AML-193 (cell line): ENCODE results near the gene TEX55.
"Not testable (repeated sequence)": the region's sequence is repeated elsewhere in the genome, so short reads cannot be mapped to it uniquely, and the experiment has no call there.

ENCODE experiments used
- DNase-seq, 2 experiments: peaks; one replicate each; lab custom pipeline; 2025; lab: John Stamatoyannopoulos, UW

Gene TEX55

GRCh38 chr3:119160815-119161214 is 14.8 kb downstream of the TEX55 start:
- no peak for DNase-seq

- DNase-seq = no peak
These were observed 15.3 kb downstream of the TEX55 start for GRCh38 chr3:119161240-119161639.

GRCh38 chr3:119164745-119165144 is 18.8 kb downstream of the TEX55 start:
- DNase-seq = not testable (repeated sequence)

- no peak for DNase-seq
These were observed 24.9 kb downstream of the TEX55 start for GRCh38 chr3:119170821-119171220.

GRCh38 chr3:119173325-119173724 is 27.4 kb downstream of the TEX55 start, which contains the start of gene UPK1B:
Gene UPK1B (plus strand): TSS chr3:119173598. CDS start chr3:119186742, 13,144 bp downstream.
- DNase-seq = no peak

- DNase-seq = no peak
These were observed 30.1 kb downstream of the TEX55 start for GRCh38 chr3:119175872-119176756.

GRCh38 chr3:119176778-119177177 is 30.8 kb downstream of the TEX55 start:
- DNase-seq = no peak

GRCh38 chr3:119177321-119177720 is 31.4 kb downstream of the TEX55 start:
- no peak for DNase-seq

GRCh38 chr3:119181765-119182164 is 35.8 kb downstream of the TEX55 start:
- DNase-seq = no peak

- DNase-seq = no peak
These were observed 38.1 kb downstream of the TEX55 start for GRCh38 chr3:119184111-119184510.

GRCh38 chr3:119184796-119185570 is 39.0 kb downstream of the TEX55 start:
- no peak for DNase-seq

- DNase-seq = no peak
These were observed 41.3 kb downstream of the TEX55 start for GRCh38 chr3:119187266-119187665.

- no peak for DNase-seq
These were observed 45.8 kb downstream of the TEX55 start for GRCh38 chr3:119191800-119192199.

- DNase-seq = no peak
These were observed 48.5 kb downstream of the TEX55 start for GRCh38 chr3:119194237-119195150.

GRCh38 chr3:119195151-119195476 is 49.1 kb downstream of the TEX55 start:
- no peak for DNase-seq

GRCh38 chr3:119195911-119196310 is 49.9 kb downstream of the TEX55 start:
- DNase-seq = no peak
